ENCODE results near the gene TBC1D7. TPM values are rescaled to one million over a fixed set of nuclear protein-coding genes. Genes with fewer than 3 reads are reported as not detected.
A peak's percentile ranks its signal among the peaks of the same experiment; 100 is the strongest.

Gene TBC1D7
- total and polyA plus RNA-seq, 2 donors (not counting 1 experiment from before 2014, with no cell fraction given): 21.5 to 22.3 TPM

DNA sequence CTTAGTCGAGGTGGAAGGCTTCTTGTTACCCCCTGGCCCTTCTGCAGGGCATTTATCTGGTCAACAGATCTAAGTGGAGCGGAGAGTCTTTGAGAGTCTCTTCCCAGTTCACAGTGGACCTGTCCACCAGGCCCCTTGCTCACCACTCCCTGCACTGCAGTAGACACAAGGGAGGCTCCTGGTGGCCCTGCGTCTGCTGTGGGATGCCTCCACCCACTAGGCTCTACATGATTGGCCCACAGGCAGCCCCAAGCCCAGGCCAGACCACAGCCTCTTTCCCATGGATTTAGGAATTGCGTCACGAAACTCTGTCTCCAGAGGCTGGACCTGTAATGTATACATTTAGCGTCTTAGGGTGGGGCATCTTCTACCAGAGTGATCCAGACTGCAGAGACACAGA is 28.4 kb downstream of the TBC1D7 start:
- H3K27ac Mint-ChIP-seq: peak overlapping the region; percentile 95
- H3K27me3 Mint-ChIP-seq: no peaks in the 10 kb centered on the region
- TF ChIP-seq EZH2 (IDR thresholded peaks at IDR 0.05; ENCODE audit: borderline replicate concordance, insufficient read depth, low read depth, low read length, poor library complexity, severe bottlenecking): no peak
- TF ChIP-seq, protein P1, sequence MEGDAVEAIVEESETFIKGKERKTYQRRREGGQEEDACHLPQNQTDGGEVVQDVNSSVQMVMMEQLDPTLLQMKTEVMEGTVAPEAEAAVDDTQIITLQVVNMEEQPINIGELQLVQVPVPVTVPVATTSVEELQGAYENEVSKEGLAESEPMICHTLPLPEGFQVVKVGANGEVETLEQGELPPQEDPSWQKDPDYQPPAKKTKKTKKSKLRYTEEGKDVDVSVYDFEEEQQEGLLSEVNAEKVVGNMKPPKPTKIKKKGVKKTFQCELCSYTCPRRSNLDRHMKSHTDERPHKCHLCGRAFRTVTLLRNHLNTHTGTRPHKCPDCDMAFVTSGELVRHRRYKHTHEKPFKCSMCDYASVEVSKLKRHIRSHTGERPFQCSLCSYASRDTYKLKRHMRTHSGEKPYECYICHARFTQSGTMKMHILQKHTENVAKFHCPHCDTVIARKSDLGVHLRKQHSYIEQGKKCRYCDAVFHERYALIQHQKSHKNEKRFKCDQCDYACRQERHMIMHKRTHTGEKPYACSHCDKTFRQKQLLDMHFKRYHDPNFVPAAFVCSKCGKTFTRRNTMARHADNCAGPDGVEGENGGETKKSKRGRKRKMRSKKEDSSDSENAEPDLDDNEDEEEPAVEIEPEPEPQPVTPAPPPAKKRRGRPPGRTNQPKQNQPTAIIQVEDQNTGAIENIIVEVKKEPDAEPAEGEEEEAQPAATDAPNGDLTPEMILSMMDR (IDR thresholded peaks at IDR 0.05): no peak
- Histone ChIP-seq H2AFZ (ENCODE audit: insufficient read depth, low read depth, low read length, poor library complexity, severe bottlenecking) (no peak overlapping the region), H3K36me3 (replicated peaks in 1 of 2; ENCODE audit: control extremely low read depth in 1 of 2, control insufficient read depth in 1 of 2, extremely low read depth in 1 of 2, insufficient read depth in 2 of 2, low read length in 1 of 2) (peaks cover 2 to 45% of the 10 kb centered on the region in 2 experiments), H3K79me2 (ENCODE audit: control insufficient read depth, insufficient read depth, low read length) (peaks cover 52% of the 10 kb centered on the region), H3K4me3 (ENCODE audit: control extremely low read depth in 1 of 5, extremely low read depth in 1 of 5, insufficient read depth in 1 of 5, low read depth in 2 of 5, low read length in 4 of 5) (no peak overlapping the region), H4K20me1 (ENCODE audit: control insufficient read depth, insufficient read depth, low read length, poor library complexity, severe bottlenecking) (no peaks in the 10 kb centered on the region), H3K9ac (ENCODE audit: low read length) (no peak overlapping the region), H3K9me3 (ENCODE audit: control extremely low read depth in 1 of 3, control insufficient read depth in 2 of 3, insufficient read depth in 1 of 3, low read length in 2 of 3) (no peaks in the 10 kb centered on the region), H3K27ac (ENCODE audit: low read length in 2 of 2) (peak overlapping the region in 1 of 2 donors; percentile 14), H3K27me3 (replicated peaks in 1 of 4; ENCODE audit: control extremely low read depth in 1 of 4, control insufficient read depth in 3 of 4, insufficient read depth in 4 of 4, low read length in 3 of 4) (no peaks in the 10 kb centered on the region), H3K4me2 (replicated peaks; ENCODE audit: low read depth, low read length, poor library complexity, severe bottlenecking) (peak overlapping the region; percentile 45), H3K4me1 (ENCODE audit: control insufficient read depth in 2 of 2, insufficient read depth in 2 of 2, low read length in 2 of 2) (peaks cover 46 to 49% of the 10 kb centered on the region in 2 donors)
- H3K9me3 Mint-ChIP-seq (ENCODE audit: insufficient read depth): no peaks in the 10 kb centered on the region
- intact Hi-C loops (cut with micrococcal nuclease): loop anchor here (1.0 to 2.0 kb wide), 4 partner anchors 14 to 55 kb away; no protein-coding TSS in a partner anchor
- CTCF ChIA-PET: interaction anchor here (0.9 to 4.7 kb wide), 7 partner anchors 13 to 390 kb away, joined by 3 to 47 read pairs (median 6); partner anchors contain the start of gene TBC1D7
- peaks cover 97% of the 10 kb centered on the region for H3K4me1 Mint-ChIP-seq
- H3K4me3 Mint-ChIP-seq: peak overlapping the region; percentile 79
- POLR2A ChIA-PET: interaction anchor here (1.2 to 1.7 kb wide), 4 partner anchors 12 to 39 kb away, joined by 5 to 7 read pairs (median 6); partner anchors contain the start of gene TBC1D7
- ATAC-seq (ENCODE audit: low read depth) (no peak), DNase-seq (no peak)
- 80% methylated on average over 6 of the region's 6 CpGs for WGBS (ENCODE audit: insufficient coverage)

DNA sequence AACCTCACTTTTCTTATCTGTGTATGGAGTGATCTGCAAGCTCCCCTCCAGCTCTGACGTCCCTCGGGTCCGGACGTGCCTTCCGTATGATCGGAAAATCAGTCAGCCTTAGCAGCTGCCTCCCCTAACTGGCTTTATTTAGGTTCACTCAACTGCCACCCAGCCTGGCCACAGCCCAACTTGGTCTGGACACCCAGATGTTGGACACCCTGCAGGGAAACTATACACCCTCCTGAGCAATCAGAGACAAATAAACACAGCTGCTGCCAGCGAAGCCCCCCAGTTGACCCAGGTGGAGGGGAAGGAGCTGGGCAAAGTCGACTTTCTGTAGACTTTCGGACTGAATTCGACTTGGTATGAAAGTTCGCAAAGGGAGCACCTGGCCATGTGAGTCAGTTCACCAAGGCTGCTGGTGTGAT is 28.9 kb downstream of the TBC1D7 start:
- intact Hi-C loops (cut with micrococcal nuclease): loop anchor here (1.0 to 2.0 kb wide), 4 partner anchors 13 to 55 kb away; no protein-coding TSS in a partner anchor
- Histone ChIP-seq H3K4me3 (ENCODE audit: control extremely low read depth in 1 of 5, extremely low read depth in 1 of 5, insufficient read depth in 1 of 5, low read depth in 2 of 5, low read length in 4 of 5) (no peak overlapping the region), H2AFZ (ENCODE audit: insufficient read depth, low read depth, low read length, poor library complexity, severe bottlenecking) (no peak overlapping the region), H3K27ac (ENCODE audit: low read length in 2 of 2) (peak overlapping the region in 1 of 2 donors; percentile 14), H3K27me3 (replicated peaks in 1 of 4; ENCODE audit: control extremely low read depth in 1 of 4, control insufficient read depth in 3 of 4, insufficient read depth in 4 of 4, low read length in 3 of 4) (no peaks in the 10 kb centered on the region), H4K20me1 (ENCODE audit: control insufficient read depth, insufficient read depth, low read length, poor library complexity, severe bottlenecking) (no peaks in the 10 kb centered on the region), H3K9ac (ENCODE audit: low read length) (no peak overlapping the region), H3K79me2 (ENCODE audit: control insufficient read depth, insufficient read depth, low read length) (peaks cover 52% of the 10 kb centered on the region), H3K9me3 (ENCODE audit: control extremely low read depth in 1 of 3, control insufficient read depth in 2 of 3, insufficient read depth in 1 of 3, low read length in 2 of 3) (no peaks in the 10 kb centered on the region), H3K4me2 (replicated peaks; ENCODE audit: low read depth, low read length, poor library complexity, severe bottlenecking) (peak overlapping the region; percentile 45), H3K4me1 (ENCODE audit: control insufficient read depth in 2 of 2, insufficient read depth in 2 of 2, low read length in 2 of 2) (peaks cover 41 to 48% of the 10 kb centered on the region in 2 donors), H3K36me3 (replicated peaks in 1 of 2; ENCODE audit: control extremely low read depth in 1 of 2, control insufficient read depth in 1 of 2, extremely low read depth in 1 of 2, insufficient read depth in 2 of 2, low read length in 1 of 2) (peaks cover 2 to 51% of the 10 kb centered on the region in 2 experiments)
- 48% methylated on average over 11 of the region's 11 CpGs for WGBS (ENCODE audit: insufficient coverage)
- Mint-ChIP-seq H3K9me3 (ENCODE audit: insufficient read depth) (no peaks in the 10 kb centered on the region), H3K27ac (peak overlapping the region; percentile 95), H3K4me3 (peak overlapping the region; percentile 79), H3K4me1 (peaks cover 97% of the 10 kb centered on the region), H3K27me3 (no peaks in the 10 kb centered on the region)
- DNase-seq: no peak
- TF ChIP-seq, protein P1 (IDR thresholded peaks at IDR 0.05): no peak
- no peak for TF ChIP-seq EZH2 (IDR thresholded peaks at IDR 0.05; ENCODE audit: borderline replicate concordance, insufficient read depth, low read depth, low read length, poor library complexity, severe bottlenecking)
- POLR2A ChIA-PET: interaction anchor here (0.8 to 1.7 kb wide), 6 partner anchors 12 to 275 kb away, joined by 3 to 7 read pairs (median 5); partner anchors contain the start of genes SIRT5 and TBC1D7
- CTCF ChIA-PET: interaction anchor here (0.8 to 4.7 kb wide), 10 partner anchors 12 to 389 kb away, joined by 3 to 47 read pairs (median 4); partner anchors contain the start of gene TBC1D7
- ATAC-seq (ENCODE audit: low read depth): peak; percentile 65

Data from B cell (primary cell).